HG03521 (cell line): ENCODE measurements around the gene PSORS1C2.

Experiments used
- ATAC-seq: cut with Tn5 transposase; IDR thresholded peaks from one replicate; pipeline ENCODE4 v1.9.1; 2021; ENCODE audit warnings: mild to moderate bottlenecking, moderate library complexity; ENCODE audit not compliant: unreplicated experiment

PSORS1C2 gene

GRCh38 chr6:31143148-31143547 is 4.3 kb upstream of the PSORS1C2 start:
- no peak for ATAC-seq

GRCh38 chr6:31142361-31142761 is 3.5 kb upstream of the PSORS1C2 start:
- no peak for ATAC-seq

- ATAC-seq = no peak
Measured at GRCh38 chr6:31140643-31141042, 1.8 kb upstream of the PSORS1C2 start.

GRCh38 chr6:31139599-31139998 is 733 bp upstream of the PSORS1C2 start:
- no peak for ATAC-seq

- no peak for ATAC-seq
Measured at GRCh38 chr6:31135710-31136109, 3.2 kb downstream of the PSORS1C2 start.

GRCh38 chr6:31132806-31133205 is 6.1 kb downstream of the PSORS1C2 start:
- ATAC-seq = no peak

GRCh38 chr6:31131595-31131994 is 7.3 kb downstream of the PSORS1C2 start:
- ATAC-seq = no peak

GRCh38 chr6:31130751-31131150 is 8.1 kb downstream of the PSORS1C2 start:
- ATAC-seq = no peak

GRCh38 chr6:31129130-31129529 is 9.7 kb downstream of the PSORS1C2 start:
- no peak for ATAC-seq

GRCh38 chr6:31128093-31128676 is 10.7 kb downstream of the PSORS1C2 start:
- ATAC-seq = no peak

- ATAC-seq = no peak
Measured at GRCh38 chr6:31126396-31127175, 12.3 kb downstream of the PSORS1C2 start.

- ATAC-seq = no peak
Measured at GRCh38 chr6:31125586-31126363, 13.1 kb downstream of the PSORS1C2 start.

GRCh38 chr6:31125162-31125561 is 13.7 kb downstream of the PSORS1C2 start:
- no peak for ATAC-seq

- no peak for ATAC-seq
Measured at GRCh38 chr6:31122791-31123706, 15.8 kb downstream of the PSORS1C2 start.

- ATAC-seq = no peak
Measured at GRCh38 chr6:31121131-31121790, 17.6 kb downstream of the PSORS1C2 start.

GRCh38 chr6:31120151-31120915 is 18.5 kb downstream of the PSORS1C2 start, which contains the start of gene CDSN:
TSS of gene CDSN (minus strand) at chr6:31120446. CDS start at chr6:31120419, 27 bp downstream.
- no peak for ATAC-seq

- no peak for ATAC-seq
Measured at GRCh38 chr6:31118178-31118577, 20.7 kb downstream of the PSORS1C2 start.

GRCh38 chr6:31116661-31117385 is 22.0 kb downstream of the PSORS1C2 start:
- ATAC-seq = no peak
